ENCODE measurements around the gene SPOCK1. TPM values are rescaled to one million over a fixed set of nuclear protein-coding genes. Genes with fewer than 3 reads are reported as not detected.

Gene SPOCK1
- total and polyA plus RNA-seq, 2 experiments from 2014 or later, result 8.2 to 10.5 TPM

DNA sequence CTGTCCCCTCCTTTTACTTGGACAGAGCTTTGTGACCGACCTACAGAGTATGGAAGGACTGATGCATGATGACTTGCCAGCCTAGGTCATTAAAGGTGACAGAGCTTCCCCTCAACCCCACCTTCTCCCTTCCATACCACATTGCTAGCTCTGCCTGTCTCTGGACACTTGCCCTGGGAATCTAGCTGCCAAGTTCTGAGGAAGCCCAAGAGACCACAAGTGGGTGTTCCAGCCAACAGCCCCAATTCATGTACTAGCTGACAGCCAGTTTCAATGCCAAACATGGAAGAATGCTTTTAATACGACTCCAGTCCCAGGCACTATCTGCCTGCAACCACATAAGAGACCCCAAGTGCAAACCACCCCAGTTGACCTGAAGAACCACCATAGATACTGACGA lies 477.1 kb downstream of the SPOCK1 start:
- H3K27me3 Mint-ChIP-seq (ENCODE audit: insufficient read depth, low read depth, poor library complexity), result peaks cover 2% of the 10 kb centered on the region
- TF ChIP-seq EZH2phosphoT487 (IDR thresholded peaks at IDR 0.05; ENCODE audit: unreplicated experiment) (no peak), NANOG (IDR thresholded peaks at IDR 0.05; ENCODE audit: borderline replicate concordance) (no peak), POLR2AphosphoS5 (IDR thresholded peaks at IDR 0.05; ENCODE audit: low read depth) (no peak), EZH2 (IDR thresholded peaks at IDR 0.05; ENCODE audit: low read depth, unreplicated experiment) (no peak), ETS1 (IDR thresholded peaks at IDR 0.05) (no peak), CREB1 (CRISPR knock-in tag; IDR thresholded peaks at IDR 0.05; ENCODE audit: low read depth) (no peak), CTCF (conservative IDR thresholded peaks at IDR 0.05; ENCODE audit: low read depth in 2 of 2) (no peak)
- TF ChIP-seq, protein P1, sequence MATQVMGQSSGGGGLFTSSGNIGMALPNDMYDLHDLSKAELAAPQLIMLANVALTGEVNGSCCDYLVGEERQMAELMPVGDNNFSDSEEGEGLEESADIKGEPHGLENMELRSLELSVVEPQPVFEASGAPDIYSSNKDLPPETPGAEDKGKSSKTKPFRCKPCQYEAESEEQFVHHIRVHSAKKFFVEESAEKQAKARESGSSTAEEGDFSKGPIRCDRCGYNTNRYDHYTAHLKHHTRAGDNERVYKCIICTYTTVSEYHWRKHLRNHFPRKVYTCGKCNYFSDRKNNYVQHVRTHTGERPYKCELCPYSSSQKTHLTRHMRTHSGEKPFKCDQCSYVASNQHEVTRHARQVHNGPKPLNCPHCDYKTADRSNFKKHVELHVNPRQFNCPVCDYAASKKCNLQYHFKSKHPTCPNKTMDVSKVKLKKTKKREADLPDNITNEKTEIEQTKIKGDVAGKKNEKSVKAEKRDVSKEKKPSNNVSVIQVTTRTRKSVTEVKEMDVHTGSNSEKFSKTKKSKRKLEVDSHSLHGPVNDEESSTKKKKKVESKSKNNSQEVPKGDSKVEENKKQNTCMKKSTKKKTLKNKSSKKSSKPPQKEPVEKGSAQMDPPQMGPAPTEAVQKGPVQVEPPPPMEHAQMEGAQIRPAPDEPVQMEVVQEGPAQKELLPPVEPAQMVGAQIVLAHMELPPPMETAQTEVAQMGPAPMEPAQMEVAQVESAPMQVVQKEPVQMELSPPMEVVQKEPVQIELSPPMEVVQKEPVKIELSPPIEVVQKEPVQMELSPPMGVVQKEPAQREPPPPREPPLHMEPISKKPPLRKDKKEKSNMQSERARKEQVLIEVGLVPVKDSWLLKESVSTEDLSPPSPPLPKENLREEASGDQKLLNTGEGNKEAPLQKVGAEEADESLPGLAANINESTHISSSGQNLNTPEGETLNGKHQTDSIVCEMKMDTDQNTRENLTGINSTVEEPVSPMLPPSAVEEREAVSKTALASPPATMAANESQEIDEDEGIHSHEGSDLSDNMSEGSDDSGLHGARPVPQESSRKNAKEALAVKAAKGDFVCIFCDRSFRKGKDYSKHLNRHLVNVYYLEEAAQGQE (IDR thresholded peaks at IDR 0.05; ENCODE audit: unreplicated experiment), result no peak
- no peak for ATAC-seq
- no peaks in the 10 kb centered on the region for H3K79me2 ChIP-seq (replicated peaks; ENCODE audit: insufficient read depth)
- no peaks in the 10 kb centered on the region for H3K27me3 ChIP-seq (ENCODE audit: insufficient read depth)
- H3K9me3 Mint-ChIP-seq, result no peaks in the 10 kb centered on the region
- no peaks in the 10 kb centered on the region for H3K4me1 ChIP-seq (ENCODE audit: insufficient read depth)
- no peak overlapping the region for H3K27ac Mint-ChIP-seq
- peaks cover 1% of the 10 kb centered on the region; the same call in 2 of the 3 replicates for H3K4me1 Mint-ChIP-seq
- no peaks in the 10 kb centered on the region for H3K9me2 ChIP-seq (ENCODE audit: insufficient read depth)
- no peak overlapping the region for H2AFZ ChIP-seq
- no peak overlapping the region for H3K27ac ChIP-seq (ENCODE audit: low read depth)
- H3K4me3 Mint-ChIP-seq, result no peak overlapping the region
- no peaks in the 10 kb centered on the region for H3K36me3 ChIP-seq (ENCODE audit: insufficient read depth)
- H3K36me3 Mint-ChIP-seq (ENCODE audit: low read depth), result no peaks in the 10 kb centered on the region
- H3K4me3 ChIP-seq, result no peak overlapping the region
- no peaks in the 10 kb centered on the region for H3F3A ChIP-seq (replicated peaks; ENCODE audit: low read depth)
- no peak overlapping the region for H3K4me2 ChIP-seq
- no peak for DNase-seq (ENCODE audit: low spot score)
- H4K20me1 ChIP-seq (replicated peaks; ENCODE audit: insufficient read depth), result no peaks in the 10 kb centered on the region

DNA sequence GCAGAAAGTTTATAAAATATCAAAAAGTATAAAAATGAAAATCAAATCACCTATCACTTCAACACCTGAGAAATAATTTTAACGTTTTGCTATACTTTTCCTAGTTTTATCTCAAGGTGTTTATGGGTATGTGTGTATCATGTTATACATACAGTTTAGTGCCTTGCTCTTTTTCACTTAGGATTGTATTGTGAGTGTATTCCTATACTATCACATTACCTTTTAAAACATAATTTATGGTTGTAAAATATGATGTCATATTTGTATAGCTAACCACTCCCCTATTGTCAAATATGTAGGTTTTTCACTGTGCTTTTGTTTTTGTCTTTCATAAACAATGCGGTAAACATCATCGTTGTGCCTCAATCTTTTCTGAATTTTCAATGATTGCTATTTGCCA lies 479.9 kb downstream of the SPOCK1 start:
- Mint-ChIP-seq H3K27me3 (ENCODE audit: insufficient read depth, low read depth, poor library complexity) (no peaks in the 10 kb centered on the region), H3K27ac (no peak overlapping the region), H3K9me3 (no peaks in the 10 kb centered on the region), H3K4me1 (peaks cover 8% of the 10 kb centered on the region; the same call in 2 of the 3 replicates), H3K36me3 (ENCODE audit: low read depth) (no peaks in the 10 kb centered on the region), H3K4me3 (no peak overlapping the region)
- H3K79me2 ChIP-seq (replicated peaks; ENCODE audit: insufficient read depth), result no peaks in the 10 kb centered on the region
- H3K4me1 ChIP-seq (ENCODE audit: insufficient read depth), result no peaks in the 10 kb centered on the region
- no peaks in the 10 kb centered on the region for H3K9me2 ChIP-seq (ENCODE audit: insufficient read depth)
- no peaks in the 10 kb centered on the region for H3K36me3 ChIP-seq (ENCODE audit: insufficient read depth)
- DNase-seq (ENCODE audit: low spot score) (no peak), ATAC-seq (no peak)
- no peak overlapping the region for H2AFZ ChIP-seq
- H3F3A ChIP-seq (replicated peaks; ENCODE audit: low read depth), result no peaks in the 10 kb centered on the region
- H3K4me2 ChIP-seq, result no peak overlapping the region
- no peaks in the 10 kb centered on the region for H3K27me3 ChIP-seq (ENCODE audit: insufficient read depth)
- no peak overlapping the region for H3K4me3 ChIP-seq
- no peak overlapping the region for H3K27ac ChIP-seq (ENCODE audit: low read depth)
- H4K20me1 ChIP-seq (replicated peaks; ENCODE audit: insufficient read depth), result no peaks in the 10 kb centered on the region
- TF ChIP-seq CREB1 (CRISPR knock-in tag; IDR thresholded peaks at IDR 0.05; ENCODE audit: low read depth) (no peak), CTCF (conservative IDR thresholded peaks at IDR 0.05; ENCODE audit: low read depth in 2 of 2) (no peak)

All from GM23338 (cell line).